CD4-positive, alpha-beta T cell treated with Interferon gamma for 1 hour (primary cell): Measurements from ENCODE around the gene SLA2.
"Not testable (repeated sequence)": the region's sequence is repeated elsewhere in the genome, so short reads cannot be mapped to it uniquely, and the experiment has no call there.

Source experiments
- DNase-seq: peaks from one replicate; pipeline ENCODE4 v3.0.0-alpha.2; 2020

Gene SLA2

GRCh38 chr20:36644706-36645095 is 1.3 kb downstream of the SLA2 start:
- no peak for DNase-seq

- DNase-seq = peak; percentile 33
Observed at GRCh38 chr20:36644032-36644705, 1.8 kb downstream of the SLA2 start.

- no peak for DNase-seq
Observed at GRCh38 chr20:36642136-36642535, 3.9 kb downstream of the SLA2 start.

- DNase-seq = no peak
Observed at GRCh38 chr20:36641506-36641843, 4.5 kb downstream of the SLA2 start.

GRCh38 chr20:36638876-36639400 is 7.1 kb downstream of the SLA2 start:
- not testable (repeated sequence) for DNase-seq

GRCh38 chr20:36634342-36634741 is 11.7 kb downstream of the SLA2 start:
- DNase-seq = no peak

- no peak for DNase-seq
Observed at GRCh38 chr20:36633285-36633772, 12.7 kb downstream of the SLA2 start.

- DNase-seq = no peak
Observed at GRCh38 chr20:36632487-36633284, 13.3 kb downstream of the SLA2 start.

- no peak for DNase-seq
Observed at GRCh38 chr20:36632147-36632486, 13.9 kb downstream of the SLA2 start.

- no peak for DNase-seq
Observed at GRCh38 chr20:36631646-36632045, 14.3 kb downstream of the SLA2 start.

- DNase-seq = peak; percentile 41
Observed at GRCh38 chr20:36629719-36630681, 16.0 kb downstream of the SLA2 start.

- peak; percentile 46 for DNase-seq
Observed at GRCh38 chr20:36628076-36628475, 17.9 kb downstream of the SLA2 start.

- no peak for DNase-seq
Observed at GRCh38 chr20:36624944-36625324, 21.1 kb downstream of the SLA2 start.

- no peak for DNase-seq
Observed at GRCh38 chr20:36624068-36624943, 21.7 kb downstream of the SLA2 start.

- DNase-seq = no peak
Observed at GRCh38 chr20:36623444-36623843, 22.6 kb downstream of the SLA2 start.

- no peak for DNase-seq
Observed at GRCh38 chr20:36620917-36621316, 25.1 kb downstream of the SLA2 start.

- DNase-seq = no peak
Observed at GRCh38 chr20:36614781-36615557, 31.0 kb downstream of the SLA2 start.

- no peak for DNase-seq
Observed at GRCh38 chr20:36613974-36614373, 32.0 kb downstream of the SLA2 start.

- no peak for DNase-seq
Observed at GRCh38 chr20:36611625-36612024, 34.4 kb downstream of the SLA2 start.

- not testable (repeated sequence) for DNase-seq
Observed at GRCh38 chr20:36608388-36608728, 37.6 kb downstream of the SLA2 start.
